K562 (cell line): ENCODE measurements around the gene TCIRG1. TPM values are rescaled to one million over a fixed set of nuclear protein-coding genes. Genes with fewer than 3 reads are reported as not detected.

Experiments
- ATAC-seq: fragments of 200-7000 bp; cut with Tn5 transposase; 3 replicates; pipeline ENCODE4 v1.9.1; 2020; ENCODE audit warnings: moderate library complexity
- BruUV-seq: library from RNA; stranded (reverse); fragments of 400-500 nt; replicated peaks from 2 replicates; lab custom pipeline; 2021; lab: Mats Ljungman, UMichigan
- CTCF ChIA-PET: fragments of 300-600 bp; formaldehyde crosslinking; extraction: SDS; loops from one replicate; lab custom pipeline; 2021; ENCODE audit warnings: low intra/inter-chr PET ratio; lab: Yijun Ruan, JAX
- POLR2A ChIA-PET: fragments of 300-600, 350-650 bp; sonication (Branson Sonifier 250); formaldehyde crosslinking; extraction: SDS; loops from one replicate; lab custom pipeline; 2021; ENCODE audit warnings: antibody characterized with exemption, inconsistent platforms; lab: Yijun Ruan, JAX
- DNase-seq, 4 experiments: peaks; one replicate each; pipeline versions ENCODE4 v3.0.0 to v3.0.0-alpha.2; 2011 to 2018; ENCODE audit warnings: low spot score in 3 of 4, mixed read lengths in 3 of 4; ENCODE audit errors: extremely low read depth in 1 of 4
- FAIRE-seq: peaks from 2 replicates; lab custom pipeline; 2011; peaks lifted over from hg19 to GRCh38; lab: Jason Lieb, UNC
- H2AFZ ChIP-seq: 2 replicates; pipeline ENCODE4 v1.6.0; 2011; ENCODE audit warnings: low read depth, low read length, control low read depth, inconsistent platforms
- H3K27ac ChIP-seq: fragments of 200-600 bp; 3 replicates; pipeline ENCODE4 v1.8.0; 2011; ENCODE audit warnings: low read depth, mild to moderate bottlenecking, control low read depth, inconsistent platforms, low read length, moderate library complexity, mixed read lengths; ENCODE audit errors: extremely low read depth
- H3K27me3 ChIP-seq, 2 experiments: fragments of 300-600 bp in 1 of 2; 2 replicates in 1 of 2; 3 replicates in 1 of 2; pipeline versions ENCODE4 v1.6.0 to v1.8.0; 2011; ENCODE audit warnings: inconsistent platforms in 2 of 2, low read length in 2 of 2, mild to moderate bottlenecking in 1 of 2, mixed read lengths in 1 of 2, moderate library complexity in 1 of 2; ENCODE audit not compliant: control insufficient read depth in 2 of 2, insufficient read depth in 2 of 2
- H3K36me3 ChIP-seq: fragments of 300-600 bp; 3 replicates; pipeline ENCODE4 v1.8.0; 2011; ENCODE audit warnings: mild to moderate bottlenecking, low read length, inconsistent platforms; ENCODE audit not compliant: control insufficient read depth, insufficient read depth
- H3K4me1 ChIP-seq, 2 experiments: fragments of 200-600 bp in 1 of 2; replicated peaks in 1 of 2; 2 replicates in 1 of 2; 3 replicates in 1 of 2; pipeline versions ENCODE4 v1.5.1 to v1.8.0; 2011; ENCODE audit warnings: inconsistent platforms in 2 of 2, low read length in 2 of 2, mild to moderate bottlenecking in 1 of 2, mixed read lengths in 1 of 2, moderate library complexity in 1 of 2; ENCODE audit not compliant: control insufficient read depth in 2 of 2, insufficient read depth in 2 of 2
- H3K4me2 ChIP-seq: 2 replicates; pipeline ENCODE4 v1.6.1; 2011; ENCODE audit warnings: low read length, control low read depth, inconsistent platforms, mixed read lengths; ENCODE audit not compliant: insufficient read depth
- H3K4me3 ChIP-seq: fragments of 200-600 bp; sonication (generic), shearing (Covaris generic); 2 replicates; pipeline ENCODE4 v1.5.1; 2016; ENCODE audit warnings: control low read depth, inconsistent platforms
- H3K79me2 ChIP-seq: fragments of 200-600 bp; 3 replicates; pipeline ENCODE4 v1.8.0; 2011; ENCODE audit warnings: low read length, inconsistent platforms; ENCODE audit not compliant: control insufficient read depth, insufficient read depth
- H3K9ac ChIP-seq, 2 experiments: 2 replicates each; pipeline versions ENCODE4 v1.6.0 to v1.6.1; 2011; ENCODE audit warnings: low read depth in 2 of 2, low read length in 2 of 2, control low read depth in 1 of 2, inconsistent platforms in 1 of 2, mild to moderate bottlenecking in 1 of 2, mixed read lengths in 1 of 2; ENCODE audit not compliant: insufficient read depth in 1 of 2
- H3K9me1 ChIP-seq: one replicate; pipeline ENCODE4 v1.6.0; 2011; ENCODE audit warnings: inconsistent platforms, mild to moderate bottlenecking, low read length, moderate library complexity; ENCODE audit not compliant: control insufficient read depth, insufficient read depth
- H3K9me3 ChIP-seq: replicated peaks from 2 replicates; pipeline ENCODE4 v1.5.1; 2011; ENCODE audit warnings: low read depth, low read length, inconsistent platforms; ENCODE audit not compliant: control insufficient read depth, insufficient read depth
- H4K20me1 ChIP-seq: replicated peaks from 2 replicates; pipeline ENCODE4 v1.6.1; 2011; ENCODE audit warnings: low read length, inconsistent platforms, mixed read lengths; ENCODE audit not compliant: control insufficient read depth, insufficient read depth
- CEBPB ChIP-seq: fragments of 450-650 bp; IDR thresholded peaks from 2 replicates; pipeline ENCODE4 v1.6.1; 2016; ENCODE audit warnings: missing genetic modification characterization, missing compliant biosample characterization
- CEBPG ChIP-seq, 3 experiments: fragments of 200-800 bp in 1 of 3; sonication (Bioruptor generic) in 1 of 3; sonication (generic) in 1 of 3; formaldehyde crosslinking in 1 of 3; IDR thresholded peaks in 2 of 3; conservative IDR thresholded peaks in 1 of 3; 2 replicates each; pipeline versions ENCODE4 v1.6.1 to v1.8.0; 2016 to 2022; ENCODE audit warnings: missing compliant biosample characterization in 2 of 3, missing genetic modification characterization in 2 of 3, mild to moderate bottlenecking in 1 of 3, missing genetic modification reagents in 1 of 3
- HNRNPL ChIP-seq: fragments of 200-400 bp; formaldehyde crosslinking; IDR thresholded peaks from 2 replicates; pipeline ENCODE4 v1.6.1; 2017; ENCODE audit warnings: low read depth, mild to moderate bottlenecking, low read length
- LEF1 ChIP-seq: fragments of 450-650 bp; IDR thresholded peaks from 2 replicates; pipeline ENCODE4 v1.6.1; 2016; ENCODE audit warnings: mild to moderate bottlenecking
- RAD21 ChIP-seq, 2 experiments: fragments of 250-450 bp in 1 of 2; fragments of 450-650 bp in 1 of 2; sonication (Bioruptor Pico) in 1 of 2; formaldehyde crosslinking in 1 of 2; IDR thresholded peaks in 1 of 2; conservative IDR thresholded peaks in 1 of 2; 2 replicates each; pipeline versions ENCODE4 v1.4.0 to v1.8.0; 2020 to 2022; ENCODE audit warnings: mild to moderate bottlenecking in 2 of 2, moderate library complexity in 1 of 2
- YBX1 ChIP-seq: fragments of 450-650 bp; IDR thresholded peaks from 2 replicates; pipeline ENCODE4 v1.7.1; 2016; ENCODE audit warnings: mild to moderate bottlenecking
- WGBS: fragments of 100-300 bp; shearing (Covaris generic); methylation state at CpG from one replicate; pipeline ENCODE4 v1.1.6; 2016; ENCODE audit warnings: low coverage, mixed read lengths; ENCODE audit not compliant: insufficient coverage; ENCODE audit errors: missing lambda C conversion rate; 5-methylcytosine and 5-hydroxymethylcytosine counted together
- in situ Hi-C: fragments of 300-500 bp; cut with MboI; formaldehyde crosslinking; loops from 4 replicates; pipeline ENCODE4 v1.15.0; 2018; ENCODE audit warnings: inconsistent platforms, mixed read lengths
- intact Hi-C: fragments of 100-400 bp; cut with micrococcal nuclease; formaldehyde crosslinking; loops from 2 replicates; pipeline ENCODE4 v1.14.2; 2022
- polyA plus RNA-seq, 8 experiments: library from polyadenylated mRNA; depleted of rRNA in 4 of 8; stranded (reverse) in 5 of 8; unstranded in 3 of 8; fragments of >200 nt; fragmentation: Nextera tagmentation in 2 of 8; fragmentation: Illumina TruSeq in 1 of 8; extraction: Ambion mirVana in 2 of 8; extraction: Trizol in 1 of 8; gene quantifications; 2 replicates each; pipeline versions ENCODE4 v1.2.1 to v1.2.3, GENCODE V29; 2011 to 2014; ENCODE audit warnings: inconsistent platforms in 1 of 8, missing spikeins in 1 of 8
- total RNA-seq, 7 experiments: library from RNA; depleted of rRNA in 6 of 7; stranded (reverse); fragments of >200 nt in 6 of 7; fragmentation: Illumina TruSeq in 2 of 7; extraction: Trizol in 2 of 7; gene quantifications; 2 replicates each; pipeline versions ENCODE4 v1.2.1 to v1.2.3, GENCODE V29; 2011 to 2021; ENCODE audit warnings: low replicate concordance in 1 of 7
- TF ChIP-seq, protein P1 (sequence below), 2 experiments: fragments of 450-650 bp; formaldehyde crosslinking in 1 of 2; IDR thresholded peaks; 2 replicates each; pipeline versions ENCODE4 v1.4.0 to v1.6.1; 2014 to 2020; ENCODE audit warnings: mild to moderate bottlenecking in 2 of 2, borderline replicate concordance in 1 of 2, low read depth in 1 of 2
- TF ChIP-seq, protein P2 (sequence below): fragments of 200-800 bp; sonication (Bioruptor generic); IDR thresholded peaks from 2 replicates; pipeline ENCODE4 v1.6.1; 2017; ENCODE audit warnings: missing genetic modification characterization, missing compliant biosample characterization

TCIRG1 gene
- total and polyA plus RNA-seq, 9 of the 15 experiments (the other 6 are each of a cell fraction or from before 2014, with no cell fraction given): 0.49 to 143 (median 24.4) TPM

GRCh38 chr11:68076371-68077042, 37.7 kb downstream of the TCIRG1 start:
- no peaks in the 10 kb centered on the region for H3K4me1 ChIP-seq
- H3K79me2 ChIP-seq: no peaks in the 10 kb centered on the region
- DNase-seq (peak in 3 of 4 experiments; percentile 21 to 35 (median 32)), ATAC-seq (peak; percentile 77), FAIRE-seq (no peak)
- no peaks in the 10 kb centered on the region for H3K9me1 ChIP-seq
- peaks cover 74% of the 10 kb centered on the region; the same call in 2 of the 3 replicates for H3K36me3 ChIP-seq
- POLR2A ChIA-PET: interaction anchor here (0.6 kb wide), 1 partner anchor 1355 kb away, joined by 3 read pairs; no protein-coding TSS in a partner anchor
- CTCF ChIA-PET: no interaction called here
- 76% methylated on average over 11 of the region's 11 CpGs for WGBS
- H3K9ac ChIP-seq: no peak overlapping the region
- no peaks in the 10 kb centered on the region for H4K20me1 ChIP-seq
- BruUV-seq: no TSS peak
- no peaks in the 10 kb centered on the region for H3K27me3 ChIP-seq
- no peaks in the 10 kb centered on the region for H3K9me3 ChIP-seq
- no peak overlapping the region for H3K4me2 ChIP-seq
- H3K4me3 ChIP-seq: no peak overlapping the region
- intact Hi-C loops: loop anchor here (1.0 kb wide), 1 partner anchor 130 kb away; no protein-coding TSS in a partner anchor
- H2AFZ ChIP-seq: no peak overlapping the region
- no peak overlapping the region for H3K27ac ChIP-seq
- in situ Hi-C loops: no loop called here
- peak; percentile 10 to 53; a peak in 2 of 4 replicates for TF ChIP-seq RAD21 (CRISPR knock-in tag; conservative IDR thresholded peaks at IDR 0.05 in 1 of 2, IDR thresholded peaks at IDR 0.05 in 1 of 2)
- TF ChIP-seq HNRNPL: no peak
- TF ChIP-seq, protein P1, sequence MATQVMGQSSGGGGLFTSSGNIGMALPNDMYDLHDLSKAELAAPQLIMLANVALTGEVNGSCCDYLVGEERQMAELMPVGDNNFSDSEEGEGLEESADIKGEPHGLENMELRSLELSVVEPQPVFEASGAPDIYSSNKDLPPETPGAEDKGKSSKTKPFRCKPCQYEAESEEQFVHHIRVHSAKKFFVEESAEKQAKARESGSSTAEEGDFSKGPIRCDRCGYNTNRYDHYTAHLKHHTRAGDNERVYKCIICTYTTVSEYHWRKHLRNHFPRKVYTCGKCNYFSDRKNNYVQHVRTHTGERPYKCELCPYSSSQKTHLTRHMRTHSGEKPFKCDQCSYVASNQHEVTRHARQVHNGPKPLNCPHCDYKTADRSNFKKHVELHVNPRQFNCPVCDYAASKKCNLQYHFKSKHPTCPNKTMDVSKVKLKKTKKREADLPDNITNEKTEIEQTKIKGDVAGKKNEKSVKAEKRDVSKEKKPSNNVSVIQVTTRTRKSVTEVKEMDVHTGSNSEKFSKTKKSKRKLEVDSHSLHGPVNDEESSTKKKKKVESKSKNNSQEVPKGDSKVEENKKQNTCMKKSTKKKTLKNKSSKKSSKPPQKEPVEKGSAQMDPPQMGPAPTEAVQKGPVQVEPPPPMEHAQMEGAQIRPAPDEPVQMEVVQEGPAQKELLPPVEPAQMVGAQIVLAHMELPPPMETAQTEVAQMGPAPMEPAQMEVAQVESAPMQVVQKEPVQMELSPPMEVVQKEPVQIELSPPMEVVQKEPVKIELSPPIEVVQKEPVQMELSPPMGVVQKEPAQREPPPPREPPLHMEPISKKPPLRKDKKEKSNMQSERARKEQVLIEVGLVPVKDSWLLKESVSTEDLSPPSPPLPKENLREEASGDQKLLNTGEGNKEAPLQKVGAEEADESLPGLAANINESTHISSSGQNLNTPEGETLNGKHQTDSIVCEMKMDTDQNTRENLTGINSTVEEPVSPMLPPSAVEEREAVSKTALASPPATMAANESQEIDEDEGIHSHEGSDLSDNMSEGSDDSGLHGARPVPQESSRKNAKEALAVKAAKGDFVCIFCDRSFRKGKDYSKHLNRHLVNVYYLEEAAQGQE (IDR thresholded peaks at IDR 0.05; ENCODE audit: borderline replicate concordance): peak; percentile 47; the same call in 1 of the 2 replicates
- TF ChIP-seq, protein P1 (CRISPR knock-in tag; IDR thresholded peaks at IDR 0.05; ENCODE audit: low read depth): no peak
- no peak for TF ChIP-seq CEBPG (CRISPR knock-in tag; IDR thresholded peaks at IDR 0.05)
- peak in 1 of 2 experiments; percentile 28; a peak in 1 of 4 replicates for TF ChIP-seq CEBPG (tag; conservative IDR thresholded peaks at IDR 0.05 in 1 of 2, IDR thresholded peaks at IDR 0.05 in 1 of 2)
- TF ChIP-seq CEBPB: peak; percentile 68
- TF ChIP-seq YBX1: no peak
- no peak for TF ChIP-seq LEF1
- TF ChIP-seq, protein P2, sequence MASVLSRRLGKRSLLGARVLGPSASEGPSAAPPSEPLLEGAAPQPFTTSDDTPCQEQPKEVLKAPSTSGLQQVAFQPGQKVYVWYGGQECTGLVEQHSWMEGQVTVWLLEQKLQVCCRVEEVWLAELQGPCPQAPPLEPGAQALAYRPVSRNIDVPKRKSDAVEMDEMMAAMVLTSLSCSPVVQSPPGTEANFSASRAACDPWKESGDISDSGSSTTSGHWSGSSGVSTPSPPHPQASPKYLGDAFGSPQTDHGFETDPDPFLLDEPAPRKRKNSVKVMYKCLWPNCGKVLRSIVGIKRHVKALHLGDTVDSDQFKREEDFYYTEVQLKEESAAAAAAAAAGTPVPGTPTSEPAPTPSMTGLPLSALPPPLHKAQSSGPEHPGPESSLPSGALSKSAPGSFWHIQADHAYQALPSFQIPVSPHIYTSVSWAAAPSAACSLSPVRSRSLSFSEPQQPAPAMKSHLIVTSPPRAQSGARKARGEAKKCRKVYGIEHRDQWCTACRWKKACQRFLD (CRISPR knock-in tag): no peak
